Endothelial cell (in vitro differentiated cells): Measurements from ENCODE around the gene SAMD15. TPM values are rescaled to one million over a fixed set of nuclear protein-coding genes. Genes with fewer than 3 reads are reported as not detected.

Experiments
- DNase-seq: peaks from one replicate; pipeline ENCODE4 v3.0.0; 2021; ENCODE audit warnings: low spot score
- H3K27ac Mint-ChIP-seq: one replicate; pipeline ENCODE4 v1.8.0; 2021; ENCODE audit warnings: mixed read lengths, inconsistent platforms; ENCODE audit not compliant: unreplicated experiment
- H3K27me3 Mint-ChIP-seq: one replicate; pipeline ENCODE4 v1.8.0; 2021; ENCODE audit warnings: mild to moderate bottlenecking, moderate library complexity, mixed read lengths, inconsistent platforms; ENCODE audit not compliant: unreplicated experiment
- H3K36me3 Mint-ChIP-seq: one replicate; pipeline ENCODE4 v1.8.0; 2021; ENCODE audit warnings: mild to moderate bottlenecking, low read depth, mixed read lengths, inconsistent platforms; ENCODE audit not compliant: unreplicated experiment
- H3K4me1 Mint-ChIP-seq: one replicate; pipeline ENCODE4 v1.8.0; 2021; ENCODE audit warnings: mild to moderate bottlenecking, mixed read lengths, inconsistent platforms; ENCODE audit not compliant: unreplicated experiment
- H3K4me3 Mint-ChIP-seq: one replicate; pipeline ENCODE4 v1.8.0; 2021; ENCODE audit warnings: mild to moderate bottlenecking, mixed read lengths, inconsistent platforms; ENCODE audit not compliant: unreplicated experiment
- H3K9me3 Mint-ChIP-seq: one replicate; pipeline ENCODE4 v1.8.0; 2021; ENCODE audit warnings: mixed read lengths, inconsistent platforms; ENCODE audit not compliant: unreplicated experiment
- CTCF ChIP-seq: fragments of 200-600 bp; sonication (generic); IDR thresholded peaks from one replicate; pipeline ENCODE4 v1.5.0; 2021; ENCODE audit warnings: antibody characterized with exemption; ENCODE audit not compliant: unreplicated experiment
- total RNA-seq: library from RNA; stranded (reverse); fragmentation: NEBNext Ultra II Directional; extraction: Animal tissue kit (Norgen Biotek cat#: 25700); gene quantifications from one replicate; pipeline ENCODE4 v1.2.1, GENCODE V29; 2021; ENCODE audit not compliant: unreplicated experiment

SAMD15 gene
- total RNA-seq, 1 donor from 2014 or later, result 1.7 TPM

GRCh38 chr14:77338302-77338701 lies 38.9 kb upstream of the SAMD15 start:
- Mint-ChIP-seq H3K9me3 (no peaks in the 10 kb centered on the region), H3K4me3 (no peak overlapping the region), H3K4me1 (no peaks in the 10 kb centered on the region), H3K27ac (no peak overlapping the region), H3K36me3 (peaks cover 5% of the 10 kb centered on the region), H3K27me3 (no peaks in the 10 kb centered on the region)
- no peak for DNase-seq
- TF ChIP-seq CTCF, result no peak

- peaks cover 10% of the 10 kb centered on the region for H3K36me3 Mint-ChIP-seq
- H3K4me1 Mint-ChIP-seq, result no peaks in the 10 kb centered on the region
- no peak overlapping the region for H3K4me3 Mint-ChIP-seq
- no peak for TF ChIP-seq CTCF
- no peaks in the 10 kb centered on the region for H3K9me3 Mint-ChIP-seq
- no peak for DNase-seq
- H3K27ac Mint-ChIP-seq, result no peak overlapping the region
- H3K27me3 Mint-ChIP-seq, result no peaks in the 10 kb centered on the region
Observed at GRCh38 chr14:77339407-77339806, 37.8 kb upstream of the SAMD15 start.

- Mint-ChIP-seq H3K27me3 (no peaks in the 10 kb centered on the region), H3K4me3 (no peak overlapping the region), H3K27ac (no peak overlapping the region), H3K36me3 (peaks cover 10% of the 10 kb centered on the region), H3K4me1 (no peaks in the 10 kb centered on the region), H3K9me3 (no peaks in the 10 kb centered on the region)
- TF ChIP-seq CTCF, result no peak
- DNase-seq, result no peak
Observed at GRCh38 chr14:77340389-77340788, 36.8 kb upstream of the SAMD15 start.

GRCh38 chr14:77342726-77343397 lies 34.3 kb upstream of the SAMD15 start:
- DNase-seq, result no peak
- Mint-ChIP-seq H3K27ac (no peak overlapping the region), H3K9me3 (no peaks in the 10 kb centered on the region), H3K4me1 (no peaks in the 10 kb centered on the region), H3K27me3 (no peaks in the 10 kb centered on the region), H3K36me3 (peaks cover 10% of the 10 kb centered on the region), H3K4me3 (no peak overlapping the region)
- no peak for TF ChIP-seq CTCF

- H3K4me1 Mint-ChIP-seq, result no peaks in the 10 kb centered on the region
- peaks cover 10% of the 10 kb centered on the region for H3K36me3 Mint-ChIP-seq
- H3K27ac Mint-ChIP-seq, result no peak overlapping the region
- no peaks in the 10 kb centered on the region for H3K27me3 Mint-ChIP-seq
- no peak overlapping the region for H3K4me3 Mint-ChIP-seq
- no peak for DNase-seq
- TF ChIP-seq CTCF, result no peak
- no peaks in the 10 kb centered on the region for H3K9me3 Mint-ChIP-seq
Observed at GRCh38 chr14:77343662-77344061, 33.5 kb upstream of the SAMD15 start.
